Upper lobe of left lung (tissue), 6 donors: ENCODE results near the gene KLF7. TPM values are rescaled to one million over a fixed set of nuclear protein-coding genes. Genes with fewer than 3 reads are reported as not detected.

Experiments used
- ATAC-seq, 2 donors: fragments of 200-7000 bp; cut with Tn5 transposase; one replicate each; pipeline ENCODE4 v1.9.1; 2022; ENCODE audit warnings: mild to moderate bottlenecking in 2 of 2, moderate library complexity in 2 of 2; ENCODE audit not compliant: low FRiP score in 2 of 2
- DNase-seq, 2 donors: peaks; one replicate each; pipeline ENCODE4 v3.0.0-alpha.2; 2019 to 2020
- H3K27ac ChIP-seq, 4 donors: fragments of 200-600 bp; sonication (generic); one replicate each; pipeline ENCODE4 v1.5.1; 2016 to 2019
- H3K27me3 ChIP-seq, 4 donors: fragments of 200-600 bp; sonication (generic); one replicate each; pipeline ENCODE4 v1.5.1; 2017 to 2019
- H3K36me3 ChIP-seq, 4 donors: fragments of 200-600 bp; sonication (generic); one replicate each; pipeline ENCODE4 v1.5.1; 2016 to 2019
- H3K4me1 ChIP-seq, 4 donors: fragments of 200-600 bp; sonication (generic); one replicate each; pipeline ENCODE4 v1.5.1; 2018 to 2019
- H3K4me3 ChIP-seq, 4 donors: fragments of 200-600 bp; sonication (generic); one replicate each; pipeline ENCODE4 v1.5.1; 2017 to 2019; ENCODE audit warnings: mild to moderate bottlenecking in 2 of 4, moderate library complexity in 1 of 4
- H3K9me3 ChIP-seq, 4 donors: fragments of 200-600 bp; sonication (generic); one replicate each; pipeline ENCODE4 v1.5.1; 2018 to 2019
- EP300 ChIP-seq, 4 donors: sonication (generic); formaldehyde crosslinking; IDR thresholded peaks; one replicate each; pipeline ENCODE4 v1.5.1; 2017; ENCODE audit warnings: antibody characterized with exemption in 4 of 4, control low read depth in 2 of 4
- POLR2A ChIP-seq, 4 donors: fragments of 450-650 bp; IDR thresholded peaks; one replicate each; pipeline ENCODE4 v1.5.1; 2016 to 2017; ENCODE audit warnings: antibody characterized with exemption in 4 of 4, mild to moderate bottlenecking in 2 of 4
- POLR2AphosphoS5 ChIP-seq, 2 donors: sonication (generic); formaldehyde crosslinking; IDR thresholded peaks; one replicate each; pipeline ENCODE4 v1.5.1; 2017; ENCODE audit warnings: antibody characterized with exemption in 2 of 2
- WGBS, 2 donors: methylation state at CpG; one replicate each; pipeline ENCODE4 v1.1.5; 2017 to 2018; 5-methylcytosine and 5-hydroxymethylcytosine counted together
- total RNA-seq, 6 donors: library from RNA; depleted of rRNA in 4 of 6; stranded (reverse); fragments of >200 nt in 4 of 6; gene quantifications; one replicate each; pipeline versions ENCODE4 v1.1.0 to v1.2.1, GENCODE V29; 2016 to 2021
- TF ChIP-seq, protein P1 (sequence below), 6 experiments: fragments of 450-650 bp in 4 of 6; fragments of 200-600 bp in 2 of 6; sonication (generic) in 2 of 6; IDR thresholded peaks; one replicate each; pipeline ENCODE4 v1.5.1; 2016 to 2019; ENCODE audit warnings: antibody characterized with exemption in 6 of 6
- donor health status: DM: no; HTN: no; CAD: no; lungs with moderate emphysema.
- donor health status: DM: no; HTN: yes; CAD: no; lungs with severe emphysema.

The KLF7 gene
- total RNA-seq, 6 donors from 2014 or later: 15.4 to 50.5 (median 22.4) TPM

DNA sequence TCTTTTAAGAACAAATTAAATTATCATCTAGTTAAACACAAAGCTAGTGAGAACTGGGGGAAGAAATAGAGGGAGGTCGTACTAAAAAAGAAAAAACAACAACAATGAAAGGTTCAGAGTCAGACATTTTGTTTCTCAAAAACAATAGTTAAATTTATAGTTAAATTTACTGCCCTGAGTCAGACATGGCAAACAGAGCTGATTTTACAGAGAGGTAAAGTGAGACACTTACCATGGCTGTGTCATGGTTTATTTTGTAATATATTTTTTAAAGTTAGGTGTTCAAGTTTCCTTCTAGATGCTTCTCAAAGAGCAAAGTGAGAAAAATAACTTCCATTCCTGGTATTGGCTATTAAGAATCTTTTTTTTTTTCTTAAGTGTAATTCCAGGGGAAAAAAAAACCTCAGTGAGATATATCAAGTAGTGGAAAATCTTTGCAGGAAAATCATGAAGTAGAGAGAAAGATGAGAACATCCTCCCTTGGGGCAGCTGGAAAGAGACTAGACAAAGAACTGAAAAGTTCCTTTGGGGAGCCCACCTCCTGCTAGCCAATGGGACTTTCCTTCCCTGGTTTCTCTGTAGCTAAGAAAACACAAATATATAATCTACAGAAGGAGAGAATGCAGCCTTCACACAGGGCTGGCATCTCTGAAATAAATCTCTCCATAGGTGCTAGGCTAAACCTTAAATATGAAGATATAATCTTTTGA, 12.3 kb downstream of the KLF7 start:
- Histone ChIP-seq H3K9me3 (no peaks in the 10 kb centered on the region), H3K27ac (peak overlapping the region in 2 of 4 donors; percentile 55 to 69), H3K36me3 (peaks cover 0 to 4% (median 0%) of the 10 kb centered on the region in 4 donors), H3K4me3 (no peak overlapping the region), H3K27me3 (no peaks in the 10 kb centered on the region), H3K4me1 (peaks cover 70 to 96% (median 90%) of the 10 kb centered on the region in 4 donors)
- DNase-seq (no peak), ATAC-seq (peak in 1 of 2 donors; percentile 58)
- WGBS, 2 donors: 81 to 88% methylated on average over 1 of the region's 1 CpG
- TF ChIP-seq, protein P1, sequence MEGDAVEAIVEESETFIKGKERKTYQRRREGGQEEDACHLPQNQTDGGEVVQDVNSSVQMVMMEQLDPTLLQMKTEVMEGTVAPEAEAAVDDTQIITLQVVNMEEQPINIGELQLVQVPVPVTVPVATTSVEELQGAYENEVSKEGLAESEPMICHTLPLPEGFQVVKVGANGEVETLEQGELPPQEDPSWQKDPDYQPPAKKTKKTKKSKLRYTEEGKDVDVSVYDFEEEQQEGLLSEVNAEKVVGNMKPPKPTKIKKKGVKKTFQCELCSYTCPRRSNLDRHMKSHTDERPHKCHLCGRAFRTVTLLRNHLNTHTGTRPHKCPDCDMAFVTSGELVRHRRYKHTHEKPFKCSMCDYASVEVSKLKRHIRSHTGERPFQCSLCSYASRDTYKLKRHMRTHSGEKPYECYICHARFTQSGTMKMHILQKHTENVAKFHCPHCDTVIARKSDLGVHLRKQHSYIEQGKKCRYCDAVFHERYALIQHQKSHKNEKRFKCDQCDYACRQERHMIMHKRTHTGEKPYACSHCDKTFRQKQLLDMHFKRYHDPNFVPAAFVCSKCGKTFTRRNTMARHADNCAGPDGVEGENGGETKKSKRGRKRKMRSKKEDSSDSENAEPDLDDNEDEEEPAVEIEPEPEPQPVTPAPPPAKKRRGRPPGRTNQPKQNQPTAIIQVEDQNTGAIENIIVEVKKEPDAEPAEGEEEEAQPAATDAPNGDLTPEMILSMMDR (IDR thresholded peaks at IDR 0.05): no peak
- no peak for TF ChIP-seq EP300 (IDR thresholded peaks at IDR 0.05)
- TF ChIP-seq POLR2A (IDR thresholded peaks at IDR 0.05): no peak
- TF ChIP-seq POLR2AphosphoS5 (IDR thresholded peaks at IDR 0.05): no peak

DNA sequence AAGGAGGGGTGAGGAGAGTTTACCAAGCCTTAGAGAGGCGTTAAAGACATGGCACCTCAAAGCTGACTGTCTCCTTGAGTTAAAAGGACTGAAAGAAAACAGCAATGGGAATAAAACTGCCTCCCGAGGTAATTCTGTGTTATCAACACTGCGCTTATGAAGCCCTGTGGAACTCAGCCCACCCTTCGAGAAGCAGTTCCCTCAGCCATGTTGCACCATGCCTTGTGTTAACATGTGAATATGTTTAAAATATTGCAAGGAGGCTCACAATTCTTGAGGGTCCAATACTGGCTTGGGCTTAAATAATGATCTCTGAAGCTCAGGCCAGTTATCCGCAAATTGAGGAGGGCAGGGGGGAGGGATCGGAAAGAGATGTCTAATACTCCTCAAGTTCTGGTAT, 14.7 kb downstream of the KLF7 start:
- H3K36me3 ChIP-seq: peaks cover 0 to 11% (median 0%) of the 10 kb centered on the region in 4 donors
- ATAC-seq: no peak
- H3K4me1 ChIP-seq: peaks cover 66 to 90% (median 80%) of the 10 kb centered on the region in 4 donors
- no peak overlapping the region for H3K4me3 ChIP-seq
- peak overlapping the region in 2 of 4 donors; percentile 65 to 70 for H3K27ac ChIP-seq
- TF ChIP-seq EP300 (IDR thresholded peaks at IDR 0.05): no peak
- no peak for TF ChIP-seq POLR2A (IDR thresholded peaks at IDR 0.05)
- TF ChIP-seq, protein P1 (IDR thresholded peaks at IDR 0.05): no peak
- no peak for TF ChIP-seq POLR2AphosphoS5 (IDR thresholded peaks at IDR 0.05)
- H3K9me3 ChIP-seq: no peaks in the 10 kb centered on the region
- no peak for DNase-seq
- H3K27me3 ChIP-seq: no peaks in the 10 kb centered on the region
- 60 to 61% methylated on average over 6 of the region's 6 CpGs for WGBS, 2 donors

DNA sequence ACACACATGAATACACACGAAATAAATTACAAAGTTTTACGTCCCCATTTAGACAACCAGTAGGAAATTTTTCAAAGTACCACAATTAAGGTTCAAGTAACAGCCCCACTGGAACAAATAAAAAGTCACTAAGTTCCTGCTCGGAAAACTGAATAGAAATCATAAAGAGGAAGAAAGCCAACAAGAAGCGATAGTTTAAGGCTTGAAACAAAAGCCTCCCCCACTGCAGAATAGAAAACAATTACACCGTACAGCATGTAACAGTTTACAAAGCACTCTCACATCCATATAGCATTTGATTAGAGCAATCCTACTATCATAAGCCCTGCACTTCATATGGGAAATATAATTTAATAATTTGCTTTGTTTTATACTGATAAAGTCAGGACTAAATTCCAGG, 15.5 kb downstream of the KLF7 start:
- peaks cover 0 to 15% (median 0%) of the 10 kb centered on the region in 4 donors for H3K36me3 ChIP-seq
- WGBS, 2 donors: 44 to 46% methylated on average over 5 of the region's 5 CpGs
- TF ChIP-seq EP300 (IDR thresholded peaks at IDR 0.05): no peak
- TF ChIP-seq POLR2A (IDR thresholded peaks at IDR 0.05): no peak
- TF ChIP-seq, protein P1 (IDR thresholded peaks at IDR 0.05): no peak
- no peak for TF ChIP-seq POLR2AphosphoS5 (IDR thresholded peaks at IDR 0.05)
- peaks cover 61 to 86% (median 73%) of the 10 kb centered on the region in 4 donors for H3K4me1 ChIP-seq
- H3K9me3 ChIP-seq: no peaks in the 10 kb centered on the region
- H3K27ac ChIP-seq: peak overlapping the region in 2 of 4 donors; percentile 65 to 70
- no peaks in the 10 kb centered on the region for H3K27me3 ChIP-seq
- ATAC-seq: no peak
- H3K4me3 ChIP-seq: no peak overlapping the region
- DNase-seq: no peak

DNA sequence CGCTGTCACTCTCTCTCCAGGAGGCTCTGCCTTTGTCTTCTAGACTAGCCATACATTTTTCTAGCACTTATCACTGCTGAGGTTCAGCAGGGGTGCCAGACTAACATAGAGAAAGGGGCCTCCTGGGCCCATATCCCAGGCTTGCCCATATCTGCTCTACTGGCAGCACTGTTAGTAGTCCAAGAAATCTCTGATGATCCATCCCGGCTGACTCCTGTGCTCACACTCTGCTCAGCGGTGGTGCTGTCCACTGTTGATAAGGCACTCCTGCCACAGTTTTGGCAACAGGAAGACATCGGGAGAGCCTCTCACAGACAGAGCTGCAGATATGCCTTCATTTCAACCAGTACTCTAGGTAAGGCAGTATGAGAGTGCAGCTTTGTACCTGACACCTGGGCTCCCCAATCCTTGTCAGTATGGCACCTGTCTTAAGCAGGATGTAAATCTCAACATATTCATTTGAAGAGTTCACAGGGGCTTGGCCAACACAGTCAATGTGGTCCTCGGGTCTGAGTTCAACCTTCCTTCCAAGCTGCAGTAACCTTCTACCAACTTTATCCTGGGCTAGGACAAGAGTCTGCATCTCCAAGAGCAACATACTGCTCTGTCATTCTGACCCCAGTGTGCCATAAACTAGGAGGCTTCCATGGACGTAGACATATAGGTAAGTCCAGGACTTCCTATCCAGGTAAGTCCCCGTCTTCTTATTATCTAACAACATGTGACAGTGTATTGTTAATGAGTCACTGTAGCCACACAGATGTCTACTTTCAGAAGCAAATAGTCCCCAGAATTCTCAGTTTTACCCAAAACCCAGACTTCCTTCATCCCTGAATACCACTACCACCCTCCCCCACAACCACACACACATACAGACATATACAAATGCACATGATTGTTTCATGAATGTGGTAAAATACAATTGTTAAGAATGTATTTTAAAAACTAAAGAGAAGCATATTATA, 16.2 kb downstream of the KLF7 start:
- ATAC-seq (peak in 1 of 2 donors; percentile 31), DNase-seq (no peak)
- WGBS, 2 donors: 58 to 59% methylated on average over 7 of the region's 7 CpGs
- no peaks in the 10 kb centered on the region for H3K27me3 ChIP-seq
- no peak for TF ChIP-seq POLR2AphosphoS5 (IDR thresholded peaks at IDR 0.05)
- TF ChIP-seq POLR2A (IDR thresholded peaks at IDR 0.05): no peak
- no peak for TF ChIP-seq EP300 (IDR thresholded peaks at IDR 0.05)
- TF ChIP-seq, protein P1 (IDR thresholded peaks at IDR 0.05): no peak
- no peaks in the 10 kb centered on the region for H3K9me3 ChIP-seq
- peaks cover 0 to 15% (median 0%) of the 10 kb centered on the region in 4 donors for H3K36me3 ChIP-seq
- H3K4me1 ChIP-seq: peaks cover 63 to 84% (median 74%) of the 10 kb centered on the region in 4 donors
- no peak overlapping the region for H3K4me3 ChIP-seq
- H3K27ac ChIP-seq: peak overlapping the region in 3 of 4 donors; percentile 54 to 70 (median 65)
